ENCODE data around the gene CCDC71L. TPM values are rescaled to one million over a fixed set of nuclear protein-coding genes. Genes with fewer than 3 reads are reported as not detected.

The CCDC71L gene
- total RNA-seq, 5 donors from 2014 or later (not counting 1 experiment from before 2014, with no cell fraction given): 13.0 to 21.9 (median 14.0) TPM

DNA sequence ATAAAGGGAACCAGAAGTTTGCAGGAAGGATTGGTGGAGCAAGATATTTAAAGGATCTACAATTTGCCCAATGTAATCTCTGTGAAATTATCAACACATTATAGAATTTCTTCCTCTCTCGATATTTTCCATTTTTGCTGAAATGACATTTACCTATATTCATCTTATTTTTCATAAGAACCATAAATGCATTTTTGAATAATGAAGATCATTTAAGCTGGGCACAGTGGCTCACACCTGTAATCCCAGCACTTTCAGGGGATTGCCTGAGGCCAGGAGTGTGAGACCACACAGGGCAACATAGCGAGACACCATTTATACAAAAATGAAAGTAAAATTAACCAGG lies 37.7 kb downstream of the CCDC71L start:
- H3K27ac ChIP-seq (ENCODE audit: low read length): no peak overlapping the region
- H3K27me3 Mint-ChIP-seq: peaks cover 1 to 10% of the 10 kb centered on the region in 2 donors
- H3K4me1 ChIP-seq (ENCODE audit: control insufficient read depth in 1 of 2, extremely low read depth in 1 of 2, insufficient read depth in 2 of 2, low read length in 2 of 2): no peaks in the 10 kb centered on the region
- no peaks in the 10 kb centered on the region for H3K36me3 ChIP-seq (ENCODE audit: control insufficient read depth in 2 of 2, extremely low read depth in 1 of 2, insufficient read depth in 1 of 2, low read length in 1 of 2)
- ChIA-PET POLR2A (no interaction called here), CTCF (no interaction called here)
- H3K27ac Mint-ChIP-seq: no peak overlapping the region
- no peaks in the 10 kb centered on the region for H3K4me1 Mint-ChIP-seq
- H3K27me3 ChIP-seq (replicated peaks in 1 of 2; ENCODE audit: control insufficient read depth in 2 of 2, extremely low read depth in 1 of 2, insufficient read depth in 2 of 2, low read length in 1 of 2): peaks cover 0 to 6% of the 10 kb centered on the region in 2 experiments
- no peak overlapping the region for H3K4me3 ChIP-seq (ENCODE audit: control insufficient read depth in 1 of 2, extremely low read depth in 1 of 2, low read length in 1 of 2)
- no CpG with 5 or more reads among the region's 2 CpGs for WGBS (ENCODE audit: insufficient coverage)
- H3K36me3 Mint-ChIP-seq: no peaks in the 10 kb centered on the region
- DNase-seq: no peak
- H3K9me3 Mint-ChIP-seq: peaks cover 0 to 12% (median 10%) of the 10 kb centered on the region in 3 donors
- no peak overlapping the region for H3K4me3 Mint-ChIP-seq
- ATAC-seq (replicated peaks in 1 of 4): no peak
- H3K9me3 ChIP-seq: peaks cover 3% of the 10 kb centered on the region

DNA sequence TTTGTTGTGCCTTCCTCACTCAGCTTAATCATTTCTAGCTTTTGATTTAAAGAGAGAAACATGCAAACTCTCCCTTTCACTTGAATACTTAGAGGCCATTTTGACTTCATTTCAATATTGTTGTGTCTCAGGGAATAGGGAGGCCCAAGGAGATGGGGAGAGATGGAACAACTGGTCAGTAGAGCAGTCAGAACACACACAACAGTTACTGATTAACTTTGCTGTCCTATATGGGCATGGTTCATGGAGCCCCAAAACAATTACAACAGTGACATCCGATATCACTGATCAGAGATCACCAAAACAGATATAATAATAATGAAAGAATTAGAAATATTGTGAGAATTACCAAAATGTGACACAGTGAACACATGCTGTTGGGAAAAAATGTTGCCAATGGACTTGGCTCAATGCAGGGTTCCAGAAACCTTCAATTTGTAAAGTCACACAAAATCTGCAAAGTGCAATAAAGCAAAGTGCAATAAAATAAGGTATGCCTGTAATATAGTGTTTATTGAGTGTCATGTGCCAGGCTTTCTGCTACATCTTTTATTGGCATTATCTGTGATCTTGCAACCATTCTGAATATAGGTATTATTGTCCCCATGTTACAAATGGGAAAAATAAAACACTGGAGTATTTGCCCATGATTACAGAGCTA lies 38.2 kb downstream of the CCDC71L start:
- no peak for ATAC-seq (replicated peaks in 1 of 4)
- Histone ChIP-seq H3K27me3 (replicated peaks in 1 of 2; ENCODE audit: control insufficient read depth in 2 of 2, extremely low read depth in 1 of 2, insufficient read depth in 2 of 2, low read length in 1 of 2) (peaks cover 0 to 6% of the 10 kb centered on the region in 2 experiments), H3K36me3 (ENCODE audit: control insufficient read depth in 2 of 2, extremely low read depth in 1 of 2, insufficient read depth in 1 of 2, low read length in 1 of 2) (no peaks in the 10 kb centered on the region), H3K27ac (ENCODE audit: low read length) (no peak overlapping the region), H3K9me3 (peaks cover 3% of the 10 kb centered on the region), H3K4me1 (ENCODE audit: control insufficient read depth in 1 of 2, extremely low read depth in 1 of 2, insufficient read depth in 2 of 2, low read length in 2 of 2) (no peaks in the 10 kb centered on the region), H3K4me3 (ENCODE audit: control insufficient read depth in 1 of 2, extremely low read depth in 1 of 2, low read length in 1 of 2) (no peak overlapping the region)
- H3K9me3 Mint-ChIP-seq: peaks cover 0 to 12% (median 10%) of the 10 kb centered on the region in 3 donors
- no peaks in the 10 kb centered on the region for H3K4me1 Mint-ChIP-seq
- ChIA-PET POLR2A (interaction anchor here in 1 of 2 donors (0.7 kb wide), 1 partner anchor 36 kb away, joined by 3 read pairs; no protein-coding TSS in a partner anchor), CTCF (no interaction called here)
- no peaks in the 10 kb centered on the region for H3K36me3 Mint-ChIP-seq
- no peak overlapping the region for H3K27ac Mint-ChIP-seq
- peaks cover 1 to 10% of the 10 kb centered on the region in 2 donors for H3K27me3 Mint-ChIP-seq
- no peak for DNase-seq
- no CpG with 5 or more reads among the region's 1 CpG for WGBS (ENCODE audit: insufficient coverage)
- no peak overlapping the region for H3K4me3 Mint-ChIP-seq

DNA sequence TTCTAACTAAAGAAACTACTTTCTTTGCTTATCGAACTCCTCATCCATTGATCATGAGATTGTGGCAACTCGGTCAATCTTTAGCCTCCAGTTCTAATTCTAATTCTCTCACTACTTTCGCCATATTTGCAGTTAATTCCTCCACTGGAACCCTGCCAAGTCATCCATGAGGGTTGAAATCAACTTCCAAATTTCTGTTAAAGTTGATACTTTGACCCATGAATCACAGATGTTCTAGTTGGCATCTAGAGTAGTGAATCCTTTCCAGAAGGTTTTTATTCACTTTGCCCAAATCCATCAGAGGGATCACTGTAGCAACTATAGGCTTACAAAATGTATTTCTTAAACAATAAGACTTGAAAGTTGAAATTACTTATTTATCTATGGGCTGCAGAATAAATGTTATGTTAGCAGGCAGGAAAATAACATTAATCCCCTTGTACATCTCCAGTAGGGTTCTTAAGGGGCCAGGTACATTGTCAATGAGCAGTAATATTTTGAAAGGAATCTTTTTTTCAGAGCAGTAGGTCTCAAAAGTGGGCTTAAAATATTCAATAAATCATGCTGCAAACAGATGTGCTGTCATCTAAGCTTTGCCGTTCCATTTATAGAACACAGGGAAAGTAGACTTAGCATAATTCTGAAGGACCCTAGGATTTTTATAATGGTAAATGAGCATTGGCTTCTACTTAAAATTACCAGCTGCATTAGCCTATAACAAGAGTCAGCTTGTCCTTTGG lies 39.4 kb downstream of the CCDC71L start:
- Mint-ChIP-seq H3K27ac (no peak overlapping the region), H3K9me3 (peaks cover 0 to 12% (median 10%) of the 10 kb centered on the region in 3 donors), H3K4me1 (no peaks in the 10 kb centered on the region), H3K4me3 (no peak overlapping the region), H3K27me3 (peaks cover 1 to 10% of the 10 kb centered on the region in 2 donors), H3K36me3 (no peaks in the 10 kb centered on the region)
- no peak overlapping the region for H3K27ac ChIP-seq (ENCODE audit: low read length)
- no peaks in the 10 kb centered on the region for H3K4me1 ChIP-seq (ENCODE audit: control insufficient read depth in 1 of 2, extremely low read depth in 1 of 2, insufficient read depth in 2 of 2, low read length in 2 of 2)
- ChIA-PET POLR2A (no interaction called here), CTCF (interaction anchor here in 1 of 2 donors (0.6 kb wide), 1 partner anchor 14 kb away, joined by 4 read pairs; no protein-coding TSS in a partner anchor)
- H3K36me3 ChIP-seq (ENCODE audit: control insufficient read depth in 2 of 2, extremely low read depth in 1 of 2, insufficient read depth in 1 of 2, low read length in 1 of 2): no peaks in the 10 kb centered on the region
- no peak for ATAC-seq (replicated peaks in 1 of 4)
- 60% methylated on average over 2 of the region's 4 CpGs for WGBS (ENCODE audit: insufficient coverage)
- peaks cover 3% of the 10 kb centered on the region for H3K9me3 ChIP-seq
- no peak for DNase-seq
- H3K27me3 ChIP-seq (replicated peaks in 1 of 2; ENCODE audit: control insufficient read depth in 2 of 2, extremely low read depth in 1 of 2, insufficient read depth in 2 of 2, low read length in 1 of 2): peaks cover 0 to 3% of the 10 kb centered on the region in 2 experiments
- no peak overlapping the region for H3K4me3 ChIP-seq (ENCODE audit: control insufficient read depth in 1 of 2, extremely low read depth in 1 of 2, low read length in 1 of 2)

DNA sequence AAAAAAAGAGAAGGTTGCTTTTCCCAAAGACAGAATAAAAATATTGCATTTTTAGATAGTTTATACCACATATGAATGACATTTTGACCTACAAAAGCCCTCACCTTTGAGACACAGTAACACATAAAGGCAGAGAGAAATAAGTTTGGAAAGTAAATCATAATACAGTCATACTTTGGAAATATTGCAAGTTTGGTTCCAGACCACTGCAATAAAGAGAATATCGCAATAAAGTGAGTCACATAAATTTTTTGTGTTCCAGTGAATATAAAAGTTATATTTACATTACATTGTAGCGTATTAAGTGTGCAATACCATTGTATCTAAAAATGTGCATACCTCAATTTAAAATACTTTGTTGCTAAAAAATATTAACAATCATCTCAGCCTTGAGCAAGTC lies 40.3 kb downstream of the CCDC71L start:
- Histone ChIP-seq H3K9me3 (peaks cover 3% of the 10 kb centered on the region), H3K4me1 (ENCODE audit: control insufficient read depth in 1 of 2, extremely low read depth in 1 of 2, insufficient read depth in 2 of 2, low read length in 2 of 2) (no peaks in the 10 kb centered on the region), H3K4me3 (ENCODE audit: control insufficient read depth in 1 of 2, extremely low read depth in 1 of 2, low read length in 1 of 2) (no peak overlapping the region), H3K27me3 (replicated peaks in 1 of 2; ENCODE audit: control insufficient read depth in 2 of 2, extremely low read depth in 1 of 2, insufficient read depth in 2 of 2, low read length in 1 of 2) (peaks cover 0 to under 1% of the 10 kb centered on the region in 2 experiments), H3K27ac (ENCODE audit: low read length) (no peak overlapping the region), H3K36me3 (ENCODE audit: control insufficient read depth in 2 of 2, extremely low read depth in 1 of 2, insufficient read depth in 1 of 2, low read length in 1 of 2) (no peaks in the 10 kb centered on the region)
- no peak overlapping the region for H3K27ac Mint-ChIP-seq
- H3K27me3 Mint-ChIP-seq: peaks cover 0 to 10% of the 10 kb centered on the region in 2 donors
- peaks cover 0 to 12% (median 10%) of the 10 kb centered on the region in 3 donors for H3K9me3 Mint-ChIP-seq
- H3K36me3 Mint-ChIP-seq: no peaks in the 10 kb centered on the region
- CTCF ChIA-PET: no interaction called here
- DNase-seq (no peak), ATAC-seq (replicated peaks in 1 of 4) (no peak)
- WGBS (ENCODE audit: insufficient coverage): no CpG with 5 or more reads among the region's 2 CpGs
- H3K4me1 Mint-ChIP-seq: no peaks in the 10 kb centered on the region
- POLR2A ChIA-PET: no interaction called here
- H3K4me3 Mint-ChIP-seq: no peak overlapping the region

DNA sequence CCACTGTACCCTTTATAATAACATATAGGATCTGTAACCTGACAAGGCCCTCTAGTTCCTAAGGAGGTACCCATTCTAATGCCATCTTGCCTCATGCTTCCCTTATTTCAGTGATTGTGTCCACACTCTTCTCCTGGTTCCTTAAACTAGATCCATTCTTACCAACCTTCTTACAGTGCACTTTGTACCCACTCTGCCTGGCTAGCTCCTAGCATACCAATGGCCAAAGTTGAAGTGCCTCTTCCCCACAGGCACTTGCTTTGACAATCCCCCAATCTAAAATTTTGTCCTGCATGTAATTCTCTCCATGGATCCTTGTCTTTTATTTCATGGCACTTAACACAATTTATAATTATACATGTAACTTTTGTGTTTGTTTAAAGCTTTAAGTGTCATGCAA lies 40.9 kb downstream of the CCDC71L start:
- H3K9me3 ChIP-seq: peaks cover 3% of the 10 kb centered on the region
- CTCF ChIA-PET: no interaction called here
- H3K4me3 ChIP-seq (ENCODE audit: control insufficient read depth in 1 of 2, extremely low read depth in 1 of 2, low read length in 1 of 2): no peak overlapping the region
- no peak overlapping the region for H3K4me3 Mint-ChIP-seq
- POLR2A ChIA-PET: no interaction called here
- H3K9me3 Mint-ChIP-seq: peaks cover 0 to 12% (median 10%) of the 10 kb centered on the region in 3 donors
- no peak overlapping the region for H3K27ac Mint-ChIP-seq
- no peaks in the 10 kb centered on the region for H3K27me3 ChIP-seq (replicated peaks in 1 of 2; ENCODE audit: control insufficient read depth in 2 of 2, extremely low read depth in 1 of 2, insufficient read depth in 2 of 2, low read length in 1 of 2)
- DNase-seq (no peak), ATAC-seq (replicated peaks in 1 of 4) (no peak)
- no peaks in the 10 kb centered on the region for H3K4me1 Mint-ChIP-seq
- peaks cover 0 to 6% of the 10 kb centered on the region in 2 donors for H3K27me3 Mint-ChIP-seq
- no peaks in the 10 kb centered on the region for H3K36me3 Mint-ChIP-seq
- H3K36me3 ChIP-seq (ENCODE audit: control insufficient read depth in 2 of 2, extremely low read depth in 1 of 2, insufficient read depth in 1 of 2, low read length in 1 of 2): no peaks in the 10 kb centered on the region
- H3K4me1 ChIP-seq (ENCODE audit: control insufficient read depth in 1 of 2, extremely low read depth in 1 of 2, insufficient read depth in 2 of 2, low read length in 2 of 2): no peaks in the 10 kb centered on the region
- no peak overlapping the region for H3K27ac ChIP-seq (ENCODE audit: low read length)

DNA sequence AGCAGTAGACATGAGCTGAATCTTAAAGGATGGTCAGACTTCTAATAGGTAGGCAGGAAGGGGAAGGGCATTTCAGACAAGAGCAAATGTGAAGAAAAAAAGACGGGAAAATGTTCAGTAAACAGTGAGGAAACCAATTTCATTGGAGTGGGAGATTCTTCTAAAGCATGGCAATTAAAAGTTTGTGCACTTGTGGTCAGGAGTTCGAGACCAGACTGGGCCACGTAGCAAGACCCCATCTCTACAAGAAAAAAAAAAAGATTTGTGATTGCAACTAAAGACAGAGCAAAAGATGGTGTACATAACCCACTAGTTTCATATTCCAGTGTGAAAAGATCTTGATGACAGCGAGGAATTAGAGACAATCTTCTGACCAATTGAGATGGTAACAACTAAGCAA lies 41.7 kb downstream of the CCDC71L start:
- ChIA-PET POLR2A (no interaction called here), CTCF (interaction anchor here in 1 of 2 donors (0.6 kb wide), 1 partner anchor 20 kb away, joined by 4 read pairs; no protein-coding TSS in a partner anchor)
- no peak for DNase-seq
- H3K27me3 Mint-ChIP-seq: peaks cover 0 to 5% of the 10 kb centered on the region in 2 donors
- no peaks in the 10 kb centered on the region for H3K4me1 Mint-ChIP-seq
- Histone ChIP-seq H3K36me3 (ENCODE audit: control insufficient read depth in 2 of 2, extremely low read depth in 1 of 2, insufficient read depth in 1 of 2, low read length in 1 of 2) (no peaks in the 10 kb centered on the region), H3K4me3 (ENCODE audit: control insufficient read depth in 1 of 2, extremely low read depth in 1 of 2, low read length in 1 of 2) (no peak overlapping the region), H3K4me1 (ENCODE audit: control insufficient read depth in 1 of 2, extremely low read depth in 1 of 2, insufficient read depth in 2 of 2, low read length in 2 of 2) (no peaks in the 10 kb centered on the region), H3K9me3 (peaks cover 3% of the 10 kb centered on the region), H3K27me3 (replicated peaks in 1 of 2; ENCODE audit: control insufficient read depth in 2 of 2, extremely low read depth in 1 of 2, insufficient read depth in 2 of 2, low read length in 1 of 2) (no peaks in the 10 kb centered on the region), H3K27ac (ENCODE audit: low read length) (no peak overlapping the region)
- no peak overlapping the region for H3K27ac Mint-ChIP-seq
- no peak overlapping the region for H3K4me3 Mint-ChIP-seq
- H3K9me3 Mint-ChIP-seq: peaks cover 0 to 12% (median 10%) of the 10 kb centered on the region in 3 donors
- H3K36me3 Mint-ChIP-seq: no peaks in the 10 kb centered on the region
- WGBS (ENCODE audit: insufficient coverage): 60% methylated on average over 1 of the region's 4 CpGs
- ATAC-seq (replicated peaks in 1 of 4): no peak
